GM18867 (cell line): Measurements from ENCODE around the gene MVB12B.

Experiments used
- ATAC-seq: cut with Tn5 transposase; IDR thresholded peaks from one replicate; pipeline ENCODE4 v1.9.1; 2021; ENCODE audit warnings: mild to moderate bottlenecking, moderate library complexity; ENCODE audit not compliant: unreplicated experiment

Gene MVB12B

GRCh38 chr9:126514037-126514821 lies 187.6 kb downstream of the MVB12B start:
- ATAC-seq: no peak

- ATAC-seq: no peak
Measured at GRCh38 chr9:126515001-126515872, 188.6 kb downstream of the MVB12B start.

- ATAC-seq: no peak
Measured at GRCh38 chr9:126515873-126516505, 189.4 kb downstream of the MVB12B start.

GRCh38 chr9:126516561-126516935 lies 189.9 kb downstream of the MVB12B start:
- no peak for ATAC-seq

- ATAC-seq: no peak
Measured at GRCh38 chr9:126516936-126517832, 190.6 kb downstream of the MVB12B start.

GRCh38 chr9:126517833-126518356 lies 191.3 kb downstream of the MVB12B start:
- ATAC-seq: no peak

GRCh38 chr9:126518763-126519162 lies 192.1 kb downstream of the MVB12B start:
- ATAC-seq: no peak

GRCh38 chr9:126519660-126520420 lies 193.2 kb downstream of the MVB12B start:
- ATAC-seq: no peak

GRCh38 chr9:126520453-126520852 lies 193.8 kb downstream of the MVB12B start:
- no peak for ATAC-seq

- no peak for ATAC-seq
Measured at GRCh38 chr9:126521089-126521488, 194.5 kb downstream of the MVB12B start.

- ATAC-seq: no peak
Measured at GRCh38 chr9:126521551-126521950, 194.9 kb downstream of the MVB12B start.

- no peak for ATAC-seq
Measured at GRCh38 chr9:126521976-126522590, 195.5 kb downstream of the MVB12B start.

- no peak for ATAC-seq
Measured at GRCh38 chr9:126522612-126523356, 196.2 kb downstream of the MVB12B start.

- no peak for ATAC-seq
Measured at GRCh38 chr9:126523611-126524111, 197.0 kb downstream of the MVB12B start.

GRCh38 chr9:126524353-126525077 lies 197.9 kb downstream of the MVB12B start:
- no peak for ATAC-seq

GRCh38 chr9:126526218-126527108 lies 199.8 kb downstream of the MVB12B start:
- no peak for ATAC-seq
